GM12878 (cell line): Measurements from ENCODE around the gene AKR1B1. TPM values are rescaled to one million over a fixed set of nuclear protein-coding genes. Genes with fewer than 3 reads are reported as not detected.

Experiments used
- ATAC-seq: fragments of 200-7000 bp; cut with Tn5 transposase; 3 replicates; pipeline ENCODE4 v1.9.1; 2020; ENCODE audit warnings: mild to moderate bottlenecking, moderate library complexity
- BruUV-seq: library from RNA; stranded (reverse); fragments of 400-500 nt; replicated peaks from 2 replicates; lab custom pipeline; 2021; lab: Mats Ljungman, UMichigan
- CTCF ChIA-PET: fragments of 300-600 bp; sonication (Branson Sonifier 250); formaldehyde crosslinking; extraction: SDS; loops from one replicate; lab custom pipeline; 2021; ENCODE audit warnings: inconsistent platforms; lab: Yijun Ruan, JAX
- POLR2A ChIA-PET: fragments of 350-600 bp; formaldehyde crosslinking; extraction: SDS; loops from one replicate; lab custom pipeline; 2021; ENCODE audit warnings: inconsistent platforms; lab: Charles Lee
- RAD21 ChIA-PET: fragments of 300-600 bp; sonication (Branson Sonifier 250); formaldehyde crosslinking; loops from one replicate; lab custom pipeline; 2023; ENCODE audit warnings: antibody characterized with exemption; ENCODE audit not compliant: unreplicated experiment; lab: Charles Lee
- SMC1A ChIA-PET: fragments of 300-600 bp; sonication (Branson Sonifier 250); formaldehyde crosslinking; loops from one replicate; lab custom pipeline; 2023; ENCODE audit not compliant: unreplicated experiment, uncharacterized antibody; lab: Charles Lee
- DNase-seq: peaks from one replicate; pipeline ENCODE4 v3.0.0-alpha.2; 2011; ENCODE audit warnings: low read depth, low spot score
- FAIRE-seq: peaks from 3 replicates; lab custom pipeline; 2011; peaks lifted over from hg19 to GRCh38; lab: Jason Lieb, UNC
- H2AFZ ChIP-seq: 2 replicates; pipeline ENCODE4 v1.6.0; 2011; ENCODE audit warnings: low read depth, low read length, control low read depth; ENCODE audit not compliant: control insufficient read depth
- H3K27ac ChIP-seq: 2 replicates; pipeline ENCODE4 v1.5.1; 2011; ENCODE audit warnings: control low read depth; ENCODE audit not compliant: control insufficient read depth, insufficient read depth
- H3K27me3 ChIP-seq, 2 experiments: replicated peaks in 1 of 2; 2 replicates each; pipeline versions ENCODE4 v1.6.0 to v1.6.1; 2011; ENCODE audit warnings: low read length in 1 of 2; ENCODE audit not compliant: control insufficient read depth in 2 of 2, insufficient read depth in 2 of 2
- H3K36me3 ChIP-seq, 2 experiments: 2 replicates each; pipeline ENCODE4 v1.5.1; 2011; ENCODE audit warnings: low read length in 1 of 2; ENCODE audit not compliant: control insufficient read depth in 2 of 2, insufficient read depth in 2 of 2
- H3K4me1 ChIP-seq: 2 replicates; pipeline ENCODE4 v1.6.1; 2011; ENCODE audit warnings: mild to moderate bottlenecking, low read length, moderate library complexity, mixed read lengths; ENCODE audit not compliant: control insufficient read depth, insufficient read depth
- H3K4me2 ChIP-seq: 2 replicates; pipeline ENCODE4 v1.6.0; 2011; ENCODE audit warnings: control low read depth; ENCODE audit not compliant: control insufficient read depth, insufficient read depth
- H3K4me3 ChIP-seq: fragments of 200-600 bp; sonication (generic); 2 replicates; pipeline ENCODE4 v1.5.1; 2016
- H3K79me2 ChIP-seq: 2 replicates; pipeline ENCODE4 v1.6.0; 2011; ENCODE audit warnings: low read length; ENCODE audit not compliant: control insufficient read depth, insufficient read depth
- H3K9ac ChIP-seq: 2 replicates; pipeline ENCODE4 v1.8.0; 2011; ENCODE audit warnings: low read length, control low read depth, mixed read lengths; ENCODE audit not compliant: control insufficient read depth, insufficient read depth
- H3K9me3 ChIP-seq: replicated peaks from 3 replicates; pipeline ENCODE4 v1.5.1; 2011; ENCODE audit warnings: mild to moderate bottlenecking, low read length; ENCODE audit not compliant: control insufficient read depth, insufficient read depth
- H4K20me1 ChIP-seq: 2 replicates; pipeline ENCODE4 v1.6.0; 2011; ENCODE audit not compliant: control insufficient read depth, insufficient read depth
- ASH2L ChIP-seq: fragments of 300-600, 200-600 bp; sonication (generic); IDR thresholded peaks from 2 replicates; pipeline ENCODE4 v1.6.1; 2017; ENCODE audit warnings: low read depth, mild to moderate bottlenecking, borderline replicate concordance
- CHD4 ChIP-seq: fragments of 200-600 bp; sonication (generic); IDR thresholded peaks from 2 replicates; pipeline ENCODE4 v1.6.1; 2016; ENCODE audit warnings: mild to moderate bottlenecking
- EGR1 ChIP-seq, 2 experiments: IDR thresholded peaks; 1 replicate in 1 of 2; 2 replicates in 1 of 2; pipeline ENCODE4 v1.6.1; 2011 to 2012; ENCODE audit warnings: low read depth in 2 of 2, low read length in 2 of 2, borderline replicate concordance in 1 of 2, mild to moderate bottlenecking in 1 of 2, moderate library complexity in 1 of 2
- ETV6 ChIP-seq, 2 experiments: fragments of 450-650 bp in 1 of 2; IDR thresholded peaks in 1 of 2; conservative IDR thresholded peaks in 1 of 2; 2 replicates each; pipeline ENCODE4 v1.6.1; 2014; ENCODE audit warnings: antibody characterized with exemption in 1 of 2, borderline replicate concordance in 1 of 2, low read depth in 1 of 2, mild to moderate bottlenecking in 1 of 2, moderate library complexity in 1 of 2
- HDAC2 ChIP-seq: fragments of 200-600 bp; sonication (generic); IDR thresholded peaks from 2 replicates; pipeline ENCODE4 v1.6.1; 2017
- RB1 ChIP-seq: fragments of 450-650 bp; formaldehyde crosslinking; IDR thresholded peaks from 2 replicates; pipeline ENCODE4 v1.6.1; 2017; ENCODE audit warnings: mild to moderate bottlenecking, borderline replicate concordance
- RELA ChIP-seq: fragments of 450-650 bp; IDR thresholded peaks from 2 replicates; pipeline ENCODE4 v1.8.0; 2014; ENCODE audit warnings: borderline replicate concordance; ENCODE audit not compliant: partially characterized antibody
- YY1 ChIP-seq: IDR thresholded peaks from 2 replicates; pipeline ENCODE4 v1.6.1; 2011; ENCODE audit warnings: low read depth, mild to moderate bottlenecking, low read length
- ZNF687 ChIP-seq: fragments of 450-650 bp; IDR thresholded peaks from 2 replicates; pipeline ENCODE4 v1.6.1; 2017; ENCODE audit warnings: mild to moderate bottlenecking, moderate library complexity
- WGBS: methylation state at CpG from one replicate; pipeline ENCODE4 v1.1.6; 2016; ENCODE audit warnings: low lambda C conversion rate; ENCODE audit not compliant: insufficient replicate concordance, insufficient coverage; ENCODE audit errors: missing lambda C conversion rate; 5-methylcytosine and 5-hydroxymethylcytosine counted together
- in situ Hi-C: fragments of 300-500 bp; cut with MboI; formaldehyde crosslinking; loops from 9 replicates; pipeline ENCODE4 v1.14.3; 2018; ENCODE audit warnings: mixed read lengths
- intact Hi-C: fragments of 100-400 bp; cut with micrococcal nuclease; formaldehyde crosslinking; loops from one replicate; pipeline ENCODE4 v1.14.2; 2022; ENCODE audit not compliant: unreplicated experiment
- polyA plus RNA-seq, 11 experiments: library from polyadenylated mRNA; depleted of rRNA in 4 of 11; unstranded in 6 of 11; stranded (reverse) in 5 of 11; fragments of >200 nt; fragmentation: Nextera tagmentation in 4 of 11; fragmentation: Illumina TruSeq in 1 of 11; extraction: Ambion mirVana in 4 of 11; extraction: Trizol in 1 of 11; gene quantifications; 1 replicate in 1 of 11; 2 replicates in 10 of 11; pipeline versions ENCODE4 v1.2.1 to v1.2.3, GENCODE V29; 2011 to 2016; ENCODE audit warnings: inconsistent platforms in 2 of 11, missing spikeins in 2 of 11, low read depth in 1 of 11
- total RNA-seq, 4 experiments: library from RNA; depleted of rRNA in 3 of 4; stranded (reverse); fragments of >200 nt in 3 of 4; fragmentation: Illumina TruSeq in 1 of 4; extraction: Trizol in 1 of 4; gene quantifications; 2 replicates each; pipeline versions ENCODE4 v1.2.1 to v1.2.3, GENCODE V29; 2013 to 2021

AKR1B1 gene
- total and polyA plus RNA-seq, 10 of the 15 experiments (the other 5 are each of a cell fraction or from before 2014, with no cell fraction given), result 40.4 to 252 (median 156) TPM

DNA sequence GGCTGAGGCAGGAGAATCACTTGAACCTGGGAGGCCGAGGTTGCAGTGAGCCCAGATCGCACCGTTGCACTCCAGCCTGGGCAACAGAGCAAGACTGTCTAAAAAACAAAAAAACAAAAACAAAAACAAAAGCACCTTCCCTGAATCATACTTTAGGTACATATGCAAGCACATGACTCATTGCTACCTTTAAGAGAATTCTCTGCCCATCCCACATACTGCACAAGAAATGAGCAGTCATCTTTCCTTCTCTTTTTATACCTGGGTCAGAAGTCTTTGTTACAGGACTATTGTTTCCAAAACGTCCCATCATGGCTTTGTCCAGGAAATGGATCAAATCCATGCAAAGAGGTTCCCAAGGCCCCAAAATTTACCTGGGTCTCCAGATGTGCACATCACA, 47.0 kb upstream of the AKR1B1 start:
- Histone ChIP-seq H2AFZ (no peak overlapping the region), H4K20me1 (no peaks in the 10 kb centered on the region), H3K36me3 (no peaks in the 10 kb centered on the region)
- no peak for TF ChIP-seq RB1
- TF ChIP-seq ETV6 (conservative IDR thresholded peaks at IDR 0.05 in 1 of 2, IDR thresholded peaks at IDR 0.05 in 1 of 2; ENCODE audit: borderline replicate concordance in 1 of 2, low read depth in 1 of 2), result no peak
- TF ChIP-seq CHD4, result no peak
- TF ChIP-seq ZNF687, result no peak
- no peak for TF ChIP-seq YY1
- no peak for TF ChIP-seq RELA
- TF ChIP-seq EGR1 (IDR thresholded peaks at IDR 0.05; ENCODE audit: borderline replicate concordance in 1 of 2, low read depth in 2 of 2, low read length in 2 of 2), result no peak
- TF ChIP-seq HDAC2, result no peak
- no peak for TF ChIP-seq ASH2L
- TF ChIP-seq, all 136 proteins: peak for 0
- H3K9ac ChIP-seq, result no peak overlapping the region
- ChIA-PET SMC1A (interaction anchor here (1.0 kb wide), 1 partner anchor 72 kb away, joined by 4 read pairs; no protein-coding TSS in a partner anchor), RAD21 (no interaction called here), POLR2A (no interaction called here), CTCF (interaction anchor here (1.9 kb wide), 1 partner anchor 73 kb away, joined by 14 read pairs; no protein-coding TSS in a partner anchor)
- in situ Hi-C loops (no loop called here), intact Hi-C loops (no loop called here)
- no peak overlapping the region for H3K4me3 ChIP-seq
- no peak overlapping the region for H3K27ac ChIP-seq
- DNase-seq (no peak), ATAC-seq (no peak), FAIRE-seq (no peak)
- H3K79me2 ChIP-seq, result no peaks in the 10 kb centered on the region
- WGBS, result 32% methylated on average over 4 of the region's 4 CpGs
- no peaks in the 10 kb centered on the region; a peak in 1 of 4 replicates for H3K27me3 ChIP-seq
- no peaks in the 10 kb centered on the region for H3K4me1 ChIP-seq
- no peaks in the 10 kb centered on the region for H3K9me3 ChIP-seq
- H3K4me2 ChIP-seq, result no peak overlapping the region
- no TSS peak for BruUV-seq
